Transverse colon (tissue), 3 donors: ENCODE results near the gene AHCY.

Source experiments
- POLR2A ChIP-seq: fragments of 450-650 bp; IDR thresholded peaks from one replicate; pipeline ENCODE4 v1.6.1; 2016; ENCODE audit warnings: antibody characterized with exemption, mild to moderate bottlenecking, moderate library complexity
- TF ChIP-seq, protein P1 (sequence below), 5 experiments: fragments of 200-600 bp in 3 of 5; fragments of 450-650 bp in 2 of 5; sonication (generic) in 3 of 5; IDR thresholded peaks; 1 replicate in 2 of 5; 2 replicates in 3 of 5; pipeline ENCODE4 v1.5.1; 2016 to 2017; ENCODE audit warnings: antibody characterized with exemption in 5 of 5, inconsistent platforms in 3 of 5, mild to moderate bottlenecking in 2 of 5, moderate library complexity in 1 of 5

DNA sequence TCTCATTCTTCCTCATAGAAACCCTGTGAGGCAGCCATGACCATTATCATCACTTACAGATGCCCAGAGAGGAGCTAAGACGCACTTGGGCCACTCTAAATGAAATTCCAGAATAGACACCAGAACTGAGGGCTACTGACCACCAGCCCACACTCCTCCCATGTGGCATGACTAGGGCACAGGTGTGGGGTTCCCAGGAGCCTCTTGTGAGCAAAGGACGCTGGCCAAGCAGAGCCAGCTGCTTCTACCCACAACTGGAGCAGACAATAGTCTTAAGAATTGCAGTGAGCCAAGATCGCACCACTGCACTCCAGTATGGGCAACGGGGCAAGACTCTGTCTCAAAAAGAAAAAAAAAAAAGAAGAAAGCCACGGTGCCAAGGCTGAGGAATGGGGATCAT, 10.0 kb downstream of the AHCY start:
- TF ChIP-seq, protein P1, sequence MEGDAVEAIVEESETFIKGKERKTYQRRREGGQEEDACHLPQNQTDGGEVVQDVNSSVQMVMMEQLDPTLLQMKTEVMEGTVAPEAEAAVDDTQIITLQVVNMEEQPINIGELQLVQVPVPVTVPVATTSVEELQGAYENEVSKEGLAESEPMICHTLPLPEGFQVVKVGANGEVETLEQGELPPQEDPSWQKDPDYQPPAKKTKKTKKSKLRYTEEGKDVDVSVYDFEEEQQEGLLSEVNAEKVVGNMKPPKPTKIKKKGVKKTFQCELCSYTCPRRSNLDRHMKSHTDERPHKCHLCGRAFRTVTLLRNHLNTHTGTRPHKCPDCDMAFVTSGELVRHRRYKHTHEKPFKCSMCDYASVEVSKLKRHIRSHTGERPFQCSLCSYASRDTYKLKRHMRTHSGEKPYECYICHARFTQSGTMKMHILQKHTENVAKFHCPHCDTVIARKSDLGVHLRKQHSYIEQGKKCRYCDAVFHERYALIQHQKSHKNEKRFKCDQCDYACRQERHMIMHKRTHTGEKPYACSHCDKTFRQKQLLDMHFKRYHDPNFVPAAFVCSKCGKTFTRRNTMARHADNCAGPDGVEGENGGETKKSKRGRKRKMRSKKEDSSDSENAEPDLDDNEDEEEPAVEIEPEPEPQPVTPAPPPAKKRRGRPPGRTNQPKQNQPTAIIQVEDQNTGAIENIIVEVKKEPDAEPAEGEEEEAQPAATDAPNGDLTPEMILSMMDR (IDR thresholded peaks at IDR 0.05) = no peak
- TF ChIP-seq POLR2A = no peak
